ENCODE results near the gene SLC25A34. TPM values are rescaled to one million over a fixed set of nuclear protein-coding genes. Genes with fewer than 3 reads are reported as not detected.
A peak's percentile ranks its signal among the peaks of the same experiment; 100 is the strongest.

Gene SLC25A34
- total RNA-seq, 1 experiment from 2014 or later, result 0.59 TPM

GRCh38 chr1:15760520-15761211 is 24.6 kb downstream of the SLC25A34 start:
- BruUV-seq (replicated peaks), result no TSS peak
- H3K9me2 ChIP-seq (ENCODE audit: insufficient read depth), result no peaks in the 10 kb centered on the region
- DNase-seq (ENCODE audit: low read depth, low spot score) (no peak), ATAC-seq (no peak)
- no peaks in the 10 kb centered on the region for H4K20me1 ChIP-seq (ENCODE audit: insufficient read depth)
- H3K4me1 ChIP-seq (ENCODE audit: control insufficient read depth in 1 of 2, insufficient read depth in 2 of 2, low read length in 2 of 2), result peaks cover 8 to 39% of the 10 kb centered on the region in 2 experiments; a peak in 3 of 4 replicates
- no peak overlapping the region for H3K27ac ChIP-seq (ENCODE audit: low read depth, low read length)
- ChIA-PET CTCF (interaction anchor here (1.0 kb wide), 1 partner anchor 31 kb away, joined by 3 read pairs; no protein-coding TSS in a partner anchor), RAD21 (ENCODE audit: low non-redundant PET in 1 of 2, low total read pairs in 2 of 2, uncharacterized antibody in 2 of 2, unreplicated experiment in 2 of 2) (no interaction called here), POLR2A (interaction anchor here (0.5 to 1.1 kb wide), 3 partner anchors 17 to 192 kb away, joined by 3 to 5 read pairs (median 4); no protein-coding TSS in a partner anchor)
- H3K79me2 ChIP-seq (ENCODE audit: insufficient read depth, low read length), result no peaks in the 10 kb centered on the region
- intact Hi-C loops (cut with micrococcal nuclease), result no loop called here
- no peak overlapping the region for H3K9ac ChIP-seq (ENCODE audit: low read length)
- no peaks in the 10 kb centered on the region for H3K27me3 ChIP-seq (ENCODE audit: insufficient read depth, low read length)
- H3K4me2 ChIP-seq (ENCODE audit: low read length), result peak overlapping the region; percentile 31
- no peaks in the 10 kb centered on the region for H3K36me3 ChIP-seq (ENCODE audit: control insufficient read depth in 1 of 2, insufficient read depth in 2 of 2, low read length in 2 of 2)
- no peak overlapping the region for H3K4me3 ChIP-seq (replicated peaks in 1 of 2; ENCODE audit: low read depth in 1 of 2, low read length in 2 of 2)
- H2AFZ ChIP-seq (ENCODE audit: low read depth, low read length, poor library complexity, severe bottlenecking), result no peak overlapping the region
- TF ChIP-seq ZFX (IDR thresholded peaks at IDR 0.05) (no peak), CEBPB (IDR thresholded peaks at IDR 0.05; ENCODE audit: low read depth) (no peak), YY1 (IDR thresholded peaks at IDR 0.05; ENCODE audit: extremely low read depth, insufficient replicate concordance, low read depth, low read length) (no peak), EGR1 (IDR thresholded peaks at IDR 0.05; ENCODE audit: low read depth) (no peak)
- no peaks in the 10 kb centered on the region for H3K9me3 ChIP-seq (ENCODE audit: control insufficient read depth in 1 of 2, insufficient read depth in 1 of 2, low read depth in 1 of 2, low read length in 2 of 2)

GRCh38 chr1:15761366-15762128 is 25.5 kb downstream of the SLC25A34 start:
- peaks cover 8 to 30% of the 10 kb centered on the region in 2 experiments; a peak in 3 of 4 replicates for H3K4me1 ChIP-seq (ENCODE audit: control insufficient read depth in 1 of 2, insufficient read depth in 2 of 2, low read length in 2 of 2)

More at GRCh38 chr1:15761366-15762128, 25.5 kb downstream of the SLC25A34 start:
- DNase-seq (ENCODE audit: low read depth, low spot score), result no peak
- ATAC-seq, result no peak
- no peak overlapping the region for H3K4me3 ChIP-seq (replicated peaks in 1 of 2; ENCODE audit: low read depth in 1 of 2, low read length in 2 of 2)
- no peaks in the 10 kb centered on the region for H3K36me3 ChIP-seq (ENCODE audit: control insufficient read depth in 1 of 2, insufficient read depth in 2 of 2, low read length in 2 of 2)
- H3K9ac ChIP-seq (ENCODE audit: low read length), result no peak overlapping the region
- H3K27ac ChIP-seq (ENCODE audit: low read depth, low read length), result no peak overlapping the region
- no peak overlapping the region for H2AFZ ChIP-seq (ENCODE audit: low read depth, low read length, poor library complexity, severe bottlenecking)
- H3K79me2 ChIP-seq (ENCODE audit: insufficient read depth, low read length), result no peaks in the 10 kb centered on the region
- no peak overlapping the region for H3K4me2 ChIP-seq (ENCODE audit: low read length)
- TF ChIP-seq YY1 (IDR thresholded peaks at IDR 0.05; ENCODE audit: extremely low read depth, insufficient replicate concordance, low read depth, low read length), result no peak
- no peak for TF ChIP-seq SRF (IDR thresholded peaks at IDR 0.05; ENCODE audit: low read depth)
- H3K9me3 ChIP-seq (ENCODE audit: control insufficient read depth in 1 of 2, insufficient read depth in 1 of 2, low read depth in 1 of 2, low read length in 2 of 2), result no peaks in the 10 kb centered on the region
- ChIA-PET POLR2A (interaction anchor here (0.7 kb wide), 1 partner anchor 37 kb away, joined by 3 read pairs; no protein-coding TSS in a partner anchor), CTCF (interaction anchor here (1.1 kb wide), 1 partner anchor 31 kb away, joined by 3 read pairs; no protein-coding TSS in a partner anchor), RAD21 (ENCODE audit: low non-redundant PET in 1 of 2, low total read pairs in 2 of 2, uncharacterized antibody in 2 of 2, unreplicated experiment in 2 of 2) (no interaction called here)
- intact Hi-C loops (cut with micrococcal nuclease), result no loop called here
- no TSS peak for BruUV-seq (replicated peaks)
- H3K27me3 ChIP-seq (ENCODE audit: insufficient read depth, low read length), result no peaks in the 10 kb centered on the region
- no peaks in the 10 kb centered on the region for H3K9me2 ChIP-seq (ENCODE audit: insufficient read depth)
- H4K20me1 ChIP-seq (ENCODE audit: insufficient read depth), result no peaks in the 10 kb centered on the region

All from HCT116 (cell line).